GM19395 (cell line): ENCODE results near the gene PPM1H.
"Not testable (repeated sequence)": the region's sequence is repeated elsewhere in the genome, so short reads cannot be mapped to it uniquely, and the experiment has no call there.

Experiments
- ATAC-seq: cut with Tn5 transposase; IDR thresholded peaks from one replicate; pipeline ENCODE4 v1.9.1; 2021; ENCODE audit warnings: mild to moderate bottlenecking, moderate library complexity; ENCODE audit not compliant: unreplicated experiment

The PPM1H gene, protein sequence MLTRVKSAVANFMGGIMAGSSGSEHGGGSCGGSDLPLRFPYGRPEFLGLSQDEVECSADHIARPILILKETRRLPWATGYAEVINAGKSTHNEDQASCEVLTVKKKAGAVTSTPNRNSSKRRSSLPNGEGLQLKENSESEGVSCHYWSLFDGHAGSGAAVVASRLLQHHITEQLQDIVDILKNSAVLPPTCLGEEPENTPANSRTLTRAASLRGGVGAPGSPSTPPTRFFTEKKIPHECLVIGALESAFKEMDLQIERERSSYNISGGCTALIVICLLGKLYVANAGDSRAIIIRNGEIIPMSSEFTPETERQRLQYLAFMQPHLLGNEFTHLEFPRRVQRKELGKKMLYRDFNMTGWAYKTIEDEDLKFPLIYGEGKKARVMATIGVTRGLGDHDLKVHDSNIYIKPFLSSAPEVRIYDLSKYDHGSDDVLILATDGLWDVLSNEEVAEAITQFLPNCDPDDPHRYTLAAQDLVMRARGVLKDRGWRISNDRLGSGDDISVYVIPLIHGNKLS

DNA sequence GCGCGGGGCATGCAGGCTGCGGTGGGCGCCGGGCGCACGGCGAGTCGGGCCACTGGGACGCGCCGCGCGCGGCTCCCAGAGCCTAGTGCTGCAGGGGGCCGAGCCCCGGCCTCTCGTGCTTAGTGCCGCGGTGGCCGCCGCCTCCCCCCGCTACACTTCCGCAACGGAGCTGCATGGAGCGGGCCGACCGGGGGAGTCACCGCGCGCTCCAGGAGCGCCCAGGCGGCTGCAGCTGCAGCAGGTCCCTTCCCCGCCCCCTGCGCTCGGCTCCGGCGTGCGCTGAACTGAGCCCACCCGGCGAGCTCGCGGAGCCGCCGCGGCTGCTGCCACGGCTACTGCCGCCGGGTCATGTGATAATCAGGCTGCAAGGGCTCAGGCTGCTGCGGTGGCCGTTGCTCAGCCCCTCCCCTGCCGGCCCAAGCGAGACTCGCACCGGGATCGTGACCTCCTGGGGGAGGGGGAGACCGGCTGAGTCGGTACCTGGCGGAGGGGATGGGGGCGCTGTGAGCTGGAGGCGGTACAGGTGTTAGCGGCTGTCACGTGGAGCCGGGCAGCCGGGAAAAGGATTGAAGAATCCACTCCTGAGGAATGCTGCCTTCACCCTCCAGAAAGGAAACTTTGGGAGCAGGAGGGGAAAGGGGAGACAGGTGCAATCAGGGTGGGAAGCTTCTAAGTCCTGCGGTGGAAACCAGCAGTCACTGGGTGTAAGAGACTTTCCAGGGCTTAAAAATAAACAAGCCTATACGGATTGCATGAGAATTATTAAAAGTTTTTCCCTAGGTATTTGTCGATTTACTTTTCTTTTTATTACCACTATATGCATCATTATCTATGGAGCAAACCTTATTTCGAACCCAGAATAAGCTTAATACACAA is at the start of gene PPM1H:
TSS of gene PPM1H (minus strand) at position 352 of the 876 bp plus-strand sequence. CDS start 414 bp downstream, outside the sequence.
- ATAC-seq: peak; percentile 80

DNA sequence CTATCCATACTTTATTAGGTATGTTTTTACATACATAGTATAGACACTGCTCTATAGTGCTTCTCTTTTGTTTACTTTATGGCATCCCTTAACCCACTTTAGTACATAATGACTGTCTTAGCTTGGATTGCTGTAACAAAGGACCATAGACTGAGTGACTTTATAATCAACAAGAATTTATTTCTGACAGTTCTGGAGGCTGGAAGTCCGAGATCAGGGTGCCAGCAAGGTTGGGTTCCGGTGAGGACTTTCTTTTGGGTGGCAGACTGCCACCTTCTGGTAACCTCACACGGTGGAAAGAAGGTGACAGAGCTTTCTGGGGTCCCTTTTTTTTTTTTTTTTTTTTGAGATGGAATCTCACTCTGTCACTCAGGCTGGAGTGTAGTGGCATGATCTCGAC is 48.6 kb upstream of the PPM1H start:
- ATAC-seq: no peak

DNA sequence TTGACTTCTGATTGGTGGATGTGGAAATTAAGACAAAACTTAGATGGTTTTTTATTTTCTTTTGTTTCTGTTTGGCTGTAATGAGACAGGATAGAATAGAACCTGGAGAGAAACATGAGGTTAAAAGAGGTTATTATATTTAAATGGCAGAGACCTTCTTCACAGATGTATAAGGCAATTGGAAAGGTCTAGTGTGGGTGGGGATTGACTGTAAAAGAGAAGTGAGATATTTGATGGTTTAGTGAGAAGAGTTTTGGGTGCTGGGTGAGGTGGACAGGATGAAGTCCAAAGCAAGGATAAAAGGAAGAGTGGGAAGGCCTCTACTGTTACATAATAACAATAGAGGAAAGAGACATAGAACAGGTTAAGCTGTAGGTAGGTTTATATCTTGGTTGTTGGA is 43.8 kb upstream of the PPM1H start:
- ATAC-seq: no peak

DNA sequence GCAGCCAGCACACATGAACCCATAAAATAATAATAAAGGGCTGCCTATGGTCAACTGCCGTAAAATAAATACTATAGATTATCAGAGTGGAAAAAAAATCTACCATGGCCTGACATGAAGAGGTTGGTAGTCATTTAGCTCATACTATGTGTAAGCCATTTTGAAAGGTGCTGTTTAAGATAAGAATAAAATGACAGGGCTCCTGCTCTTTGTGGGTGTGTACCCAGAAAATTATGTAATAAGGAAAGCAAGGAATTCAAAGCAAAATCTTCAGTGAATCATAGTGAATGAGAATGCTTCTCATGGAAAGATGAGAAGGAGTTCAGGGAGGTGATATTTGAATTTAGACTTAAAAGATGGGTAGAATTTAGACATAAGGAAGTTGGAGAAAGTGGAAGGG is 42.9 kb upstream of the PPM1H start:
- no peak for ATAC-seq

DNA sequence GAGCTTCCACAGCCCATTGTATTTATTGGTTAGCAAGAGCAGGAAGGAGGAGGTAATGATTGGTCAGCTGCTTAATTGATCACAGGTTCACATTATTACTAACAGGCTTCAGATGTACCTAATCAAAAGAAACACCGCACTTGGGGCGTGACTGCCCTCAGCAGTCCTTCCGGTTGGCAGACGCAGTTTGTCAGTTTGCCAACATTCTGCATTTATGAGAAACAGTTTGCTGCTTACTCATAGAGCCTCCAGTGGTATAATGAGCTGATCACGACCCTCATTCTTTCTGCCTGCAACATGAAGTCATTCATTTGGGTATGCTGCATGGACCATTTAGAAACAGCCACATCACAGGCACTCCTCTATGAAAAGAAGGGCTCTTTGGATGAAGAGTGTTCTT is 42.5 kb upstream of the PPM1H start:
- no peak for ATAC-seq

DNA sequence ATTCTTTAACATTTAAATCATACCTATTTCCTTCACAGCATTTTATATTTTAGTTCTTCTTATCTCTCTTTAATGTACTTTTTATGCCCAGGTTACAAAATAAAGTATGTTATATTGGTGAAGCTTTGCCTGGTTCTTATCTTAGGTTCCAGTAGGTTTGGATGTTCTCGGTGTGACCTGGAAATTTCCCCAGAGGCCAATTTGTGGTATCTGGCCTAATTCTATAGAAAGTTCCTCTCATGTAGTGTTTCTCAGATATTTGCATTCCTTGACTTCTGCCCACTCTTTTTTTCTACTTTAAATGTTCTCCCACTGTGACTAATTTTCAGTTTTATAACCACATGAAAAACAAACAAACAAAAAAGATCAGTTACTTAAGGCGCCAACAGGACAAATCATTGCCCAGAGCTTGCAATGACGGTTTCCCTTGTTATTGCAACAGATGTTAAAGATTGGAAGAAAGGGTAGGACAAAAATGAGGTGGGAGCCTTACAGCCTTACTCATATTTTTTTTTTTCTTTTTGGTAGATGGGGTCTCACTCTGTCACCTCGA is 41.2 kb upstream of the PPM1H start:
- ATAC-seq: no peak

DNA sequence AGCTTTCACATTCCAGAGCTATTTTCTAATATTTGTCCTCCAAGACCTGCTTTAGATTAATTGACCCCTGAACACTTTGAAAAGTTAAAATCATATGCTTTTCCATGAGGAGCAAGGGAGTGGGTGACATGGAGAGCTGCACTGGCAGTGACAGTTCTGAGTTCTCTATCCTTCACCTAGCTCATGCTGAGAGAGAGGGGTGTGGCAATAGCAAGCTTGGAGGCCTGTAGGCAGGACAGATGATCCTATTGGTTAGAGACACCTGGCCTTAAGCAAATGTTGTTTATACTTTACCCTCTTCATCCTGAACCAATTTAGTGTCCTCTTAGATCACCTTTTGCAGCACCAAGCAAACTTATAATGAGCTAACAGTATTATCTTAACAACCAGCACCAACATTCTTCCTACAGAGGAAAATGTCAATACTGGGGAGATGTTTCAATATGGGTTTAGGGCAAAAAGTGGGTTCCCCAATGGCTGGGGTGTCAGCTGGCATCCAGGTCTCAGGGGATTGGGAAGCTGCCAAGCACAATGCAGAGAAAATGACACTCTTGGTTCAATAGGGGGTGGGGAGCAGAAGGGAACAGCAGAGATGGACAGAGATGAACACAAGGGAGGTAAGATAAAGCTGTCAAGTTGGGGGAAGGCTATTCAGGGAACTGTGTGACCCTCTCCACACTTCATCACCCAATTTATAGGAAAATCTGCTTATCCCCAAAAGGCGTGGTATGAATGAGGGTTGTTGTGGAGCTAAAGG is 37.0 kb upstream of the PPM1H start:
- no peak for ATAC-seq

DNA sequence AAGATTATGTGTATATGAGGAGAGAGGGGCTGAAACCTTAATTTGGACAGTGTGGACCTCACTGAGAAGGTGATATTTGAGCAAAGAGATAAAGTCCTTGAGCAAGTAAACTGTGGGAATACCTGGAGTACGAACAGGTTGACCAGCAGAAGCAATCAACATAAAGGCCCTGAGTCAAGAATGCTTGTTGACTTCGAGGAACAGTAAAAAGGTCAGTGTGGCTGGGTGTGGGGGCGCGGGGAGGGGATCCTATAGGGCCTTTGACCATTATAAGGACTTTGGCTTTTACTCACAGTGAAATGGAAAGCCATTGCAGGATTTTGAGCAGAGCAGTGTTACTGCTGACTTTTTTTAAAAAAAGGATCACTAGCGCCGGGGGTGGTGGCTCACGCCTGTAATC is 34.7 kb upstream of the PPM1H start:
- no peak for ATAC-seq

DNA sequence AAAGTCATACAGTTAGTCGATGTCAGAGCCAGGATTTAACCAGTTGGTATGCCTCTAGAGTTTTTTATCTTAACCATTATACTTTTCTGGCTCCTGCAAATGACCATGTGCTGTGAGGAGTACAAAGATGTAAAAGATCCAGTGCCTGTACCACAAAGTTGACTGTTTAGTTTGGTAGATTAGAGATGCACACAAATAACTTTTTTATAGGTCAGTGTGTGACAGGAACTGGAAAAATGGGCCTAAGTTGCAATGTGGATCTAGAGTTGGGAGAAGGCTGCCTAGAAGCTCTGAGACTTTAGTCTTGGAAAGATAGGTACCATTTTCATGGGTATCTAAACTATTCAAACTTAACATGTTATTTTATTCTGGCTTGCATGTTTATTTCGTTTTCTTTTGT is 32.8 kb upstream of the PPM1H start:
- ATAC-seq: no peak

DNA sequence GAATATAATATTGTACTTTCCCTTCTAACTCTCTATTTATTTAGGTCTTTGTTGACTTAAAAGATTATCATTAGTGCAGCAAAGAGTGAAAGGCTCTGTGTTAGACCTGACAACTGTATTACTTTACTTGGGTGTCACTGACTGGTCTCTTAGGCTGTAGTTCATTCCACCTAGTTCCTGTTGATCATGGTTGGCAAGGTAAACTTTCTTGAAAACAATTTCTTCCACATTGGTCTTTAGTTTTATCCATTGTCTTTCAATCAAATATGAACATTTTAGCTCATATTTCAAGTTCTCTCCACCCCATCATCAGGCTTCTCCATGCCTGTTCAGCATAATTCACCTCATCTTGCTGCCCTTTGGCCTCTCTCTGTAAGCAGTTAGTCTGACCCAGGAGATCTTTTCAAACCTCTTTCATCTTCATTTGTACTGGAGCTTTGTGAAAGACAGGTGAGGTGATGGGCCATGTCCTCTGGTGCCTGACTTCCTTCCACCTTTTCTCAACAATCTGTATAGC is 32.1 kb upstream of the PPM1H start:
- ATAC-seq: no peak

DNA sequence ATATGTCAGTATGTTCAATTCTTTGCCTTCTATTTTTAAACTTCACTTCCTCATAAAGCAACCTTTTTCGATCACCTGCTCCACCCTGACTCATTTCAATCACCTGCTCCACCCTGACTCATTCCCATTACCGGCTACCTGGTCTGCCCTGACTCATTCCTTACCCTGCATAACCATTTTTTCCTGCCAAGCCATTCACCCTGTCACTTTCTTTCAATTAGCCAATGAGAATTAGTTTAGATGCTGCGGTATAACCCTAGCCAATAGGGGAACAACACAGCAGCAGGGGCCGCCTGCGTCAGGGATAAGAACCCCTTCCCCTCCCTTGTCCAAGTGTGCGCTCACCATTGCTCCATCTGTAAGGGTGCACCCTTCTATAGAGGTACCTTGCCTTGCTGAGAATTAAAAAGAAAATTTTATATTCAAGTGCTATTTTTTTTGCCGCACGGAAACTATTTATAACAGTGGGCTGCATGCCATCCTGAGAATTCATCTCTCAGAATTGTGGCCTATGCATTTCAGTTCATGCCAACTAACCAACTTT is 31.6 kb upstream of the PPM1H start:
- not testable (repeated sequence) for ATAC-seq

DNA sequence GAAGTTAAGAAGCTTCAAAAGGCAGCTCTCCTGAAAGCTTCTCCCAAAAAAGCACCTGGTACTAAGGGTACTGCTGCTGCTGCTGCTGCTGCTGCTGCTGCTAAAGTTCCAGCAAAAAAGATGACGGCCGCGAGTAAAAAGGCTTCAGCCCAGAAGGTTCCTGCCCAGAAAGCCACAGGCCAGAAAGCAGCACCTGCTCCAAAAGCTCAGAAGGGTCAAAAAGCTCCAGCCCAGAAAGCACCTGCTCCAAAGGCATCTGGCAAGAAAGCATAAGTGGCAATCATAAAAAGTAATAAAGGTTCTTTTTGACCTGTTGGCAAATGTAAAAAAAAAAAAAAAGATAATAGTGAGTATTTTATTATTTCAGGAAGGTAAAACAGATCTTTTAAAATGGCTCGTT is 30.8 kb upstream of the PPM1H start:
- not testable (repeated sequence) for ATAC-seq

DNA sequence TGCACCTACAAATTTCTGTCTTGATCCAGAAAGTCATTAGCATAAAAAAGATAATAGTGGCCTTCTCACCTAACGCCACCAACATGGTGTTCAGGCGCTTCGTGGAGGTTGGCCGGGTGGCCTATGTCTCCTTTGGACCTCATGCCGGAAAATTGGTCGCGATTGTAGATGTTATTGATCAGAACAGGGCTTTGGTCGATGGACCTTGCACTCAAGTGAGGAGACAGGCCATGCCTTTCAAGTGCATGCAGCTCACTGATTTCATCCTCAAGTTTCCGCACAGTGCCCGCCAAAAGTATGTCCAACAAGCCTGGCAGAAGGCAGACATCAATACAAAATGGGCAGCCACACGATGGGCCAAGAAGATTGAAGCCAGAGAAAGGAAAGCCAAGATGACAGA is 30.3 kb upstream of the PPM1H start:
- ATAC-seq: not testable (repeated sequence)

DNA sequence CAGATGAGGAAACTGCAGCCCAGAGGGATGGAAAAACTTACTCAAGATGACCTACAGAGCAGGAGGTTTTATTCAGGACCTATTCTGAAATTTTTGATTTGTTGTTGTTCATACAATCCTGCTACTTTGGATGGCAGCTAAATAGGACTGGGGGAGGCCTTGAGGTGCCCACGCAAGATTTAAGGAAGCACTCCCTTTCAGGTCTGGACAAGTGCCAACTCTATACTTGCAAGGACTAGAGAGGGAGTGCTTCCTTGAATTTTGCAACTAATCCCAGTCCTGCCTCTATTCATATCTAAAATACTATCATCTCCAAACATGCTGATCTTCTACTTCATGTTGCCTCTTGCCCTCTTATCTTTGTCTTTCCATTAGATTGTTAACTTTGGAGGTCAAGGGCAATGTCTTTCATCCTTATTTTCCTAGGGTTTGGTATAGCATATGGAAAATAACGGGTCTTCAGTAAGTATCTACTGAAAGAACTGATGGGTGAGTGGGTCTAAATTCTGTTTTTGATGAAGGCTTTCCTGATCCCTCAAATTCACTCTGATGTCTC is 28.6 kb upstream of the PPM1H start:
- no peak for ATAC-seq

DNA sequence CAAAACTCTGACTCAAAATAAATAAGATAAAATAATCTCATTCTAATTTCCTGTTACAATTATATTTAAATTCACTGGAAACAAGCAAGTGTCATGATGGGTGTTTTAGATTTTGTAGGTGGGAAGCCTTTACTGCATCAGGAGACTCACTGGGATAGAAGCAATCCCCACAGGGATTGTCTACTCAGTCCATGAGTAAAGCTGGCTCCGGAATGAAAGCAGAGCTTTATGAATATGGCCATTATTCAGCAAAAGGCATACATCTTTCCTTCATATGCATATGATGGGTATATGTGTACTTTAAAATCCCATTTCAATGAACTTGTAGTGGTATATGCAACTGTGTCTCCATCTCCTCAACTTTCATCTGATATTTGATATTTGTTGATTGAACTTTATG is 25.4 kb upstream of the PPM1H start:
- ATAC-seq: no peak

DNA sequence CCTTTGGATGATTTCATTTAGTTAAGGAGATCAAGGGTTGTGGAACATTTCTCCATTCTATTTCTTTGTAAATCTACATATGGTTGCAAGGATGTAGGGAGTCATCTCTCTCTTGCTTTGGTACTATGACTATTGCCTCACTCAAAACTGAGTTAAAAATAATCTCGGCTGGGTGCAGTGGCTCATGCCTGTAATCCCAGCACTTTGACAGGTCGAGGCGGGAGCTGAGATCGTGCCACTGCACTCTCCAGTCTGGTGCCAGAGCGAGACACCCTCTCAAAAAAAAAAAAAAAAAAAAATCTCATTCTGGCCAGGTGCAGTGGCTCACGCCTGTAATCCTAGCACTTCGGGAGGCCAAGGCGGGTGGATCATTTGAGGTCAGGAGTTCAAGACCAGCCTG is 24.8 kb upstream of the PPM1H start:
- ATAC-seq: no peak

DNA sequence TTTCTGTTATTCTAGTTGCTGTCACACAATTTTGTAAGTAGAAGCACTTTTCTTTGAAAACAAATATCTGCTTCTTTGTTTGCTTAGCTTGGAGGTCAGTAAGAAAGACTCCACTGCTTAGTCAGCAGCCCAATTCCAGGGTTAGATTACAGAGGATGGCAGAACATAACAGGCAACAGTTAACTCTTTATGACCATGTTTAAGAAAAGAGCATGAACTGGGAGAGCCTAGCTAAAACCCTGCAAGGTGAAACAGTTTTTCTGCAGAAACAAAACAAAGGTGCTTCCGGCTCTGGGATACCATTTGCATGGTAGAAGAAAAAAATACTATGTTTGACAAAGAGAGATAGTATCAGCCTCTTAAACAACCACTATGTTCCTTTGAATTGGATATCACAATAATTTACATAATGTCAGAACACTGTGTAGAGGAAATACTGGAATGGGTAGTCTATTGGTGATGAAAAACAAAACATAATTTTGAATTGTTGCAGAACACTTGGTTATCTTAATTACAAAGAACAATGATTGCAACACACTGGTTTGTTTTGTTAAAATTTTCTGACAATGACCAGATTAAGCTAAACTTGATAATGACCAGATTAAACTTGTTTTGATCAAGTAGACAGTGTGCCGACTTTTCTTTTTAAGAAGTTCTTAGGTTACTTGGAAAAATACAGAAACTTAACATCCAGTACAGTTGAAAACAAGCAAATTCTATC is 22.4 kb upstream of the PPM1H start:
- no peak for ATAC-seq

DNA sequence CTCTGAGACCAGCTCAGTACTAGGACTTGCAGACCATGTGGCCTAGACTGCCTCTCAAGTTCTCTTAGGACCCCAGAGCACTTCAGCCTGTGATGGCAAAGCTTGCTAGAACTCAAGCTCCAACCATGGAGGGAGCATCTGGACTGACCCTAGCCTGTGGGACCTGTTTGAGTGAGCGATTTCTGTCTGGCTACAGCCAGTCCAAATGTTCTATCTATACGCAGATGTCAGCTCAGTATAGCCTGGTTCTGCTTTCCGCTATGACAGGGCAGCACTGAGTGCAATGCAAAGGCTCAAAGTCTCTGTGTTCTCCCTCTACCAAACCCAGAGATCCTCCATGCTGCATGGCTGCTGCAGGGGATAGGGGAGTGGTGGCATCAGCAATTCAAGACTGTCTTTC is 20.7 kb upstream of the PPM1H start:
- ATAC-seq: no peak

DNA sequence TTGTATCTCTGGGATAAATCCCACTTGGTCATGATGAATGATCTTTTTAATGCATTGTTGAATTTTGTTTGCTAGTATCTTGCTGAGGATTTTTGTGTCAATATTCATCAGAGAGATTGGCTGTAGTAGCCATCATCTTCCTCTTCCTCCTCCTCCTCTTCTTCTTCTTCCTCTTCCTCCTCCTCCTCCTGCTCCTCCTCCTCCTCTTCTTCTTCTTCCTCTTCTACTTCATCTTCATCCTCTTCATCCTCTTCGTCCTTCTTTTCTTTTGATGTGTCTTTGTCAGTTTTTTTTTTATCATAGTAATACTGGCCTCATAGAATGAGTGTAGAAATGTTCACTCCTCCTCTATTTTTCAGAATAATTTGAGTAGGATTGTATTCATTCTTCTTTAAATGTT is 15.4 kb upstream of the PPM1H start:
- no peak for ATAC-seq
